ENCODE results near the gene DIDO1.

The DIDO1 gene

GRCh38 chr20:62829231-62830230, 96.8 kb downstream of the DIDO1 start:
- DNase-seq = no peak

- DNase-seq = no peak
Observed at GRCh38 chr20:62828511-62829230, 97.6 kb downstream of the DIDO1 start.

- no peak for DNase-seq
Observed at GRCh38 chr20:62828051-62828450, 98.3 kb downstream of the DIDO1 start.
